Measurements from ENCODE around the gene PNP.
A peak's percentile ranks its signal among the peaks of the same experiment; 100 is the strongest.
"Not testable (repeated sequence)": the region's sequence is repeated elsewhere in the genome, so short reads cannot be mapped to it uniquely, and the experiment has no call there.

The PNP gene

DNA sequence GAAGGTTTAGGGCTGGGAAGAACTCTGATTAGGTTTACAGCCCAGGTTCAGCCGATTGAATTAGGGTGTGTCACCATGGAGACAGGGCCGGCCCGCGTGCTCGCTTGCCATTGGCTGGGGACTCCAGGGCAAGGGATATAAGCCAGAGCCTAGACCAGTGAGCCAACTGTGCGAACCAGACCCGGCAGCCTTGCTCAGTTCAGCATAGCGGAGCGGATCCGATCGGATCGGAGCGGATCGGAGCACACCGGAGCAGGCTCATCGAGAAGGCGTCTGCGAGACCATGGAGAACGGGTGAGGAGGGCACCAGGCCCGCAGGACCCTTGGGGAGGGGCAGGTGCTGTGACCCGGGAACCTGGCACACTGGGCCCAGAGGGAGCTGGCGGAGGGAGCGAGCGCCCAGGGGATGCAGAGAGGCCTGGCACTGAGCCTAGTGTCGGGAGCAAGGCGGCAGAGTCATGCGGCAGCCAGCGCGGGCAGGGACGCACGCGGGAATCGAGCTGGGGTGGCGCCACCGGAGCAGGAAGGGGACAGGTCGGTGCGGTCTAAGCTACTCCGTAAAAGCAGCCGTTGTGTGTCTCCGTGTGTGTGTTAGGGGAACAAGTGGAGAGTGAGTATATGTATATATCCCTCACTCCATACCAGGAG, at the start of gene PNP:
PNP (plus strand) TSS at position 165 of the 648 bp plus-strand sequence; CDS start at position 284, 119 bp downstream.
- peak; percentile 84 to 88 for DNase-seq (ENCODE audit: low read depth in 2 of 2)

DNA sequence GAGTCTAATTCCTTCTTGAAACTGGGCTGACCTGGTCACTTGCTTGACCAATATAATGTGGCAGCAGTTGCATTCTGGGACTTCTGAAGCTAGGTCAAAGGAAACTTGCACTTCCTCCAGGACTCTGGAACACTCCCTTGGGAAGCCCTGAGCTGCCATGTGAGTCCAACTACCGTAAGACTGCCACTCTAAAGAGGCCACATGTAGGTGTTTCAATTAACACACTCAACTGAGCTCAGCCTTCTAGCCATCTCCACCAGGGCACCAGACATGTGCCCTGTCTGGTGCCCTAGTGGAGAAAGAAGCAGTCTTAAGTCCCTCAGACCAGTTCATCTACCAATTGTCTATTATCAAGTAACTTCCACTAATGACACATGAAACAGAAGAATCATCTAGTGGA, 49.8 kb upstream of the PNP start:
- no peak for DNase-seq (ENCODE audit: low read depth in 2 of 2)

- no peak for DNase-seq (ENCODE audit: low read depth in 2 of 2)
Measured at GRCh38 chr14:20421267-20421666, 47.9 kb upstream of the PNP start.

- DNase-seq (ENCODE audit: low read depth in 2 of 2) = no peak
Measured at GRCh38 chr14:20422886-20423285, 46.3 kb upstream of the PNP start.

GRCh38 chr14:20424851-20425250, 44.4 kb upstream of the PNP start:
- DNase-seq (ENCODE audit: low read depth in 2 of 2) = no peak

GRCh38 chr14:20427231-20428009, 41.8 kb upstream of the PNP start:
- no peak for DNase-seq (ENCODE audit: low read depth in 2 of 2)

GRCh38 chr14:20428010-20428365, 41.2 kb upstream of the PNP start:
- DNase-seq (ENCODE audit: low read depth in 2 of 2) = no peak

- no peak for DNase-seq (ENCODE audit: low read depth in 2 of 2)
Measured at GRCh38 chr14:20428802-20429201, 40.4 kb upstream of the PNP start.

GRCh38 chr14:20429801-20430669, 39.2 kb upstream of the PNP start:
- no peak for DNase-seq (ENCODE audit: low read depth in 2 of 2)

DNA sequence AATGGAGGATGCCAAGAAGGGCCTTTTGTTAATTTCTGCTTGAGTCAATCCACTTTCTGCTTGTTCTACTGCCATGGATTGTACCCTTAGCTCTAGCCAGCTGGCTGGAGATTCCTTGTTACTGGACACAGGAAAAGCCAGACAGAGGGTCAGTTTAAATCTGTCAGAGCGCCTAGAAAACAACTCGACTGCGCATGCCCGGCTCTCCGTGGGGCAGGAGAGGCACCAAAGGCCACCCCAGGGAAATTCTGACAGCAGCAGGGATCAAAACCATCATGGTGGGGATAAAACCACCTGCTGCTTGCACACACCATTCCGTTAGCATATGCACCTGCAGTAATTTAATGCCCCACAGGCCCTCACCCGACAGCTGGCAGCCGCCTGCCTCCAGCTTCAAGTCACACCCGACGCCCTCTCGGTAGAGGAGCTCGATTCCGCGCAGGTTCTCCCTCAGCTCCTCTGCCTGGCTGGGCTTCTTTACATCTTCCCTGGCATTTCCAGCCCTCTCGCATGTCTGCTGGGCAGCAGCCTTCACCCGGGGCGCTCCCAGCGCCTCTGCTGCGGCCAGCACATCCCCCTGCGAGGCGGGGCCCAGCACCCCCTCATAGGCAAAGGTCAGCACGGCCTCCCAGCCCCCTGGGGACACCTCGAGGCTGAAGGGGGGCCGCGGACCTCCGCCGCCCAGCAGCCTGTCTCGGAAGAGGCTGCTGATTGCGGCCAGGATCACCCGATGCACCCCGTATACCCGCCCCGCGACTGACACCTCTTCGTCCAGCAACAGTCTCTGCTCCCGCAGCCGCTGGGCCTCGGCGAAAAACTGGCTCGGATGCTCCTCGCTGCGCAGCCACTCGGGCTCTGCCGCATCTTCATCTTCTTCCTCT, 34.3 kb upstream of the PNP start:
- DNase-seq (ENCODE audit: low read depth in 2 of 2) = no peak

DNA sequence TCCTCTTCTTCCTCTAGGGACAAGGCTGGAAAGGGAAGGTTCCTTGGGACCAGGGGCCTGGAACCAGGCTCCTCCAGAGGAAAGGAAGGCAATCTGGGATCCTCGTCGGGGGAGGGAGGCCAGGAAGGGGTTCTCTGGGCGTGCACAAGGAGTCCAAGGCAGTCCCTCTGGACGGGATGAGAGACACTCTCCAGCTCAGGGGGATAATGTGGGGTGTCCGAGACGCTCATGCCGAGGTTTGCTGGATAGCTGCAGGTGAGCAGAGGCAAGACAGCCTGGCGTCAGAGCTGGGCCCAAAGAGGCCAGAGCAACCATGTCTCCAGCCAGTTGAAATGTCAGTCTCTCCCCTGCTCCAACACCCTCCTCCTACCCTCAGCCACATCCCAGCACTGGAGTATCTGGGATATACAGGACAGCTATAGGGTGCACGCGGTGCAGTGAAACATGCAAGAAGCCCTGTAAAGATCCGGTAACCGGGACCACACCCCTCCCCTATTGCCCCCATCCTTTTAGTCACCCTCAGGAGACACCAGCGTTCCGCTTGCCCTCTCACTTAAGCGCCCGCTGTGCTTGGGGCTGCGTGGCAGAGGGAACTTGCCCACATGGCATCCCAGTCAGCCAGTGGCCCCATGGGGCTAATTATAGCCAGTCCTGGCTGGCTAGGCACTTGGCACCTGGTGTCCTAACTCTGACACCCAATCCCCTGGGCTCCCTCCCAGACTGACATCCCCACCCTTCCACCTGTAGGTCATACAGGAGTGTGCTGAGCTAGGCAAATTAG, 33.4 kb upstream of the PNP start, which contains the start of gene KLHL33:
KLHL33 (minus strand) TSS at position 585 of the 781 bp plus-strand sequence; CDS start at position 230, 355 bp downstream.
- DNase-seq (ENCODE audit: low read depth in 2 of 2) = no peak

DNA sequence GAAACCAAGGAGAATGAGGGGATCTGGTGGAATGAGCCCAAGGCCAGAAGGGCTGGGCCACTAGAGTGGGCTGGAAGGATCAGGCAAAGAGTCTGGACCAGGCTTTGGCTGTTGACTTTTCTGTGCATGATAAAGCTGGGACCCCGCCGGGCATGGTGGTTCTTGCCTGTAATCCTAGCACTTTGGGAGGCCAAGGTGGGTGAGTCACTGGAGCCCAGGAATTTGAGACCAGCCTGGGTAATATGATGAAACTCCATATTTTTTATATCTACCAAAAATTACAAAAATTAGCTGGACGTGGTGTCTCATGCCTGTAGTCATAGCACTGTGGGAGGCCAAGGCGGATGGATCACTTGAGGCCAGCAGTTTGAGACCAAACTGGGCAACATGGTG, 32.8 kb upstream of the PNP start:
- no peak for DNase-seq (ENCODE audit: low read depth in 2 of 2)

DNA sequence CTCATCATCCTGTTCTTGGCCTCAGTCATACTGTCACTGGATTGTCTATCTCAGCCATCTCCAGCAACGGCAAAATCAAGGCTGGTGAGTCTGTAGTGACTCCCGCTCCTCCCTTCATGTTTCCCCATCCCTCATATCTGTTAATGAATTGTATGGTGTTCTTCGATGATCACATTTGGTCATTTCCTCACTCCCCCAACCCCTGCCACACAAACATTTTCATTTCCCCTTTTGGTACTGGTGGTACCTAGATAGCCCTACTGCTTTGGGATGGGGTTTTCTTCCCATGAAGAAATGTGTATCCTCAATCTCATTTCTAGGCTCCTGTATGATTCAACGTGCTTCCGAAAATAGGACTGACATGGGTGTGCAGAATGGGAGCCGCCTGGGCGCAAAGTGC, 30.5 kb upstream of the PNP start:
- DNase-seq (ENCODE audit: low read depth in 2 of 2) = no peak

GRCh38 chr14:20440465-20440864, 28.7 kb upstream of the PNP start:
- no peak for DNase-seq (ENCODE audit: low read depth in 2 of 2)

DNA sequence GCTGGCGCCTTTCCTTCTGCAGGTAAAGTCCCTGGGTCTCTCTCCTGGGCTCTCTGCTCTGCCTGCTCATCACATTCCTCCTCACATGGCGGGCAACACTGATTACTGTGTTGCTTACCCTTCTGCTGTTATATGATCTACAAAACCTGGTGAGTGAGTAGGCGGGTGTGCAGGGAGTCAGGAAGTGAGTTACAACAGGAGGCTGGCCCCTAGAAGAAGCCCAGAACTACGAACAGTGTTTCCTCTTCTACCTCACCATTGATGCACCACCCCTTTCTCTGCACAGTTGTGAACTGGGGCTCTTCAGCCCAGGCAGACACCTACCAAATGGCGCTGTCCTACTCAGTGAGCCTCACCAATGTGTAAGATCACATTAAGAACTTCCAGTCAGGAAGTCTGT, 28.3 kb upstream of the PNP start:
- DNase-seq (ENCODE audit: low read depth in 2 of 2) = no peak

- DNase-seq (ENCODE audit: low read depth in 2 of 2) = no peak
Measured at GRCh38 chr14:20441461-20441860, 27.7 kb upstream of the PNP start.

- not testable (repeated sequence) for DNase-seq (ENCODE audit: low read depth in 2 of 2)
Measured at GRCh38 chr14:20443650-20444049, 25.6 kb upstream of the PNP start.

DNA sequence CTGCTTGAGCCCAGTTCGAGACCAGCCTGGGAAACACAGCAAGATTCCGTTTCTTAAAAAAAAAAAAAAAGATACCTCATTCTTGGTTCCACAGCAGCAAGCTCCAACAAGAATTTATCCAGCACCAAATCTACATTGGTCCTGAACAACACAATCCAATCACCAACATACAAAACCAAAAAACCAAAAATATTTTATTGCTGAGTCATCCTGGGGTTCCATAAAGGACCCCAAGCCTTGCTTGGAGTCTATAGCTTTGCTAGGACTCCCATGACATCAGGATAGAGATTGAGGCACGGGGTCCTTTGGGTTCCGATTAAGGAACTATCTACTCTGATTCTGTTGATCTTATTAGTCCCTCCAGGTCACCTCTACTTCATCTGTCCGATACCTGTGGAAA, 22.3 kb upstream of the PNP start:
- no peak for DNase-seq (ENCODE audit: low read depth in 2 of 2)

DNA sequence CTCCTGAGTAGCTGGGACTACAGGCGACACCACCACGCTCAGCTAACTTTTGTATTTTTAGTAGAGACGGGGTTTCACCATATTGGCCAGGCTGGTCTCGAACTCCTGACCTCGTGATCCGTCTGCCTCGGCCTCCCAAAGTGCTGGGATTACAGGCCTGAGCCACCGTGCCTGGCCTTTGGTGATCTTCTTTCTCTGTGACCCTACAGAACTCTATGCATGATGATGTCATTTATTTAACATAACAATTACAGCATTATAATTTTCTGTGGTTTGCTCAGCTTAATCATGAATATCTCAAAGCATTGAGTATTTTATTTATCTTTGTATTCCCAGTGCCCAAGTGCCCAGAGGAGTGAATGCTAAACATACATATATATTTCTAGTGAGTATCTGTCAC, 16.4 kb upstream of the PNP start:
- DNase-seq (ENCODE audit: low read depth in 2 of 2) = not testable (repeated sequence)

GRCh38 chr14:20454516-20455354, 14.5 kb upstream of the PNP start, which contains the start of the genes APEX1 and OSGEP:
Gene APEX1, plus strand, starts transcription at chr14:20455226. Its CDS starts 420 bp downstream, at chr14:20455646.
Gene OSGEP, minus strand, starts transcription at chr14:20454812. Its CDS starts 129 bp downstream, at chr14:20454683.
- DNase-seq (ENCODE audit: low read depth in 2 of 2) = peak; percentile 97 to 98
